OCI-LY7 (cell line): Measurements from ENCODE around the gene LCN2. TPM values are rescaled to one million over a fixed set of nuclear protein-coding genes. Genes with fewer than 3 reads are reported as not detected.

ENCODE experiments used
- BruUV-seq: library from RNA; stranded (reverse); fragments of 400-500 nt; replicated peaks from 2 replicates; lab custom pipeline; 2021; lab: Mats Ljungman, UMichigan
- CTCF ChIA-PET: fragments of 300-600 bp; sonication (Branson Sonifier 250); formaldehyde crosslinking; loops from one replicate; lab custom pipeline; 2022; ENCODE audit warnings: antibody characterized with exemption; ENCODE audit not compliant: unreplicated experiment; lab: Charles Lee
- POLR2A ChIA-PET: fragments of 300-600 bp; sonication (Branson Sonifier 250); formaldehyde crosslinking; loops from one replicate; lab custom pipeline; 2022; ENCODE audit warnings: antibody characterized with exemption; lab: Charles Lee
- DNase-seq: peaks from one replicate; pipeline ENCODE4 v3.0.0-alpha.2; 2015; ENCODE audit warnings: low spot score
- H2AFZ ChIP-seq: fragments of 200-600 bp; sonication (generic), shearing (Covaris generic); 2 replicates; pipeline ENCODE4 v1.6.1; 2014; ENCODE audit warnings: mild to moderate bottlenecking, antibody characterized with exemption, low read length, moderate library complexity
- H3K27ac ChIP-seq: fragments of 200-600 bp; sonication (generic); 2 replicates; pipeline ENCODE4 v1.5.1; 2014; ENCODE audit warnings: mixed run types, low read depth, mild to moderate bottlenecking, moderate library complexity, low read length, inconsistent platforms; ENCODE audit not compliant: poor library complexity, severe bottlenecking
- H3K36me3 ChIP-seq: fragments of 200-600 bp; sonication (generic); 2 replicates; pipeline ENCODE4 v1.6.1; 2014; ENCODE audit warnings: mild to moderate bottlenecking, antibody characterized with exemption, low read length, moderate library complexity, mixed read lengths; ENCODE audit not compliant: insufficient read depth
- H3K4me1 ChIP-seq: fragments of 200-600 bp; sonication (generic); 2 replicates; pipeline ENCODE4 v1.5.1; 2014; ENCODE audit warnings: mild to moderate bottlenecking, low read length; ENCODE audit not compliant: insufficient read depth, poor library complexity, severe bottlenecking
- H3K4me2 ChIP-seq: fragments of 200-600 bp; sonication (generic); 2 replicates; pipeline ENCODE4 v1.6.1; 2014; ENCODE audit warnings: mild to moderate bottlenecking, low read length
- H3K4me3 ChIP-seq: fragments of 200-600 bp; sonication (generic); 2 replicates; pipeline ENCODE4 v1.5.1; 2014; ENCODE audit warnings: mild to moderate bottlenecking, low read depth, low read length; ENCODE audit not compliant: poor library complexity, severe bottlenecking
- H3K79me2 ChIP-seq: fragments of 200-600 bp; sonication (generic); 2 replicates; pipeline ENCODE4 v1.6.1; 2016; ENCODE audit warnings: low read depth, mild to moderate bottlenecking, low read length, moderate library complexity, mixed read lengths; ENCODE audit not compliant: insufficient read depth
- H3K9me2 ChIP-seq: fragments of 200-600 bp; sonication (generic); 2 replicates; pipeline ENCODE4 v1.6.1; 2016; ENCODE audit warnings: mild to moderate bottlenecking, low read length, mixed read lengths; ENCODE audit not compliant: insufficient read depth
- H3K9me3 ChIP-seq: fragments of 200-600 bp; sonication (generic); 2 replicates; pipeline ENCODE4 v1.6.1; 2014; ENCODE audit warnings: mild to moderate bottlenecking, mixed run types, low read length, mixed read lengths
- H4K20me1 ChIP-seq: fragments of 200-600 bp; sonication (generic); 2 replicates; pipeline ENCODE4 v1.6.1; 2014; ENCODE audit warnings: mild to moderate bottlenecking, antibody characterized with exemption, low read length, moderate library complexity, mixed read lengths; ENCODE audit not compliant: insufficient read depth
- CTCF ChIP-seq: fragments of 200-600 bp; sonication (generic); conservative IDR thresholded peaks from 2 replicates; pipeline ENCODE4 v1.5.1; 2014; ENCODE audit warnings: mild to moderate bottlenecking, antibody characterized with exemption, low read length, moderate library complexity, mixed read lengths
- EZH2phosphoT487 ChIP-seq: fragments of 200-600 bp; sonication (generic); IDR thresholded peaks from 2 replicates; pipeline ENCODE4 v1.6.1; 2018; ENCODE audit warnings: low read depth, borderline replicate concordance, mild to moderate bottlenecking, mixed run types, antibody characterized with exemption, low read length, moderate library complexity, mixed read lengths
- intact Hi-C: fragments of 100-400 bp; cut with micrococcal nuclease; formaldehyde crosslinking; loops from one replicate; pipeline ENCODE4 v1.10.0; 2022; ENCODE audit not compliant: unreplicated experiment
- total RNA-seq, 2 experiments: library from RNA; depleted of rRNA in 1 of 2; stranded (reverse); fragments of >200 nt in 1 of 2; shearing (Covaris generic) in 1 of 2; gene quantifications; 2 replicates each; pipeline ENCODE4 v1.2.3, GENCODE V29; 2014 to 2022

LCN2 gene
- total RNA-seq, 2 experiments from 2014 or later: not detected

DNA sequence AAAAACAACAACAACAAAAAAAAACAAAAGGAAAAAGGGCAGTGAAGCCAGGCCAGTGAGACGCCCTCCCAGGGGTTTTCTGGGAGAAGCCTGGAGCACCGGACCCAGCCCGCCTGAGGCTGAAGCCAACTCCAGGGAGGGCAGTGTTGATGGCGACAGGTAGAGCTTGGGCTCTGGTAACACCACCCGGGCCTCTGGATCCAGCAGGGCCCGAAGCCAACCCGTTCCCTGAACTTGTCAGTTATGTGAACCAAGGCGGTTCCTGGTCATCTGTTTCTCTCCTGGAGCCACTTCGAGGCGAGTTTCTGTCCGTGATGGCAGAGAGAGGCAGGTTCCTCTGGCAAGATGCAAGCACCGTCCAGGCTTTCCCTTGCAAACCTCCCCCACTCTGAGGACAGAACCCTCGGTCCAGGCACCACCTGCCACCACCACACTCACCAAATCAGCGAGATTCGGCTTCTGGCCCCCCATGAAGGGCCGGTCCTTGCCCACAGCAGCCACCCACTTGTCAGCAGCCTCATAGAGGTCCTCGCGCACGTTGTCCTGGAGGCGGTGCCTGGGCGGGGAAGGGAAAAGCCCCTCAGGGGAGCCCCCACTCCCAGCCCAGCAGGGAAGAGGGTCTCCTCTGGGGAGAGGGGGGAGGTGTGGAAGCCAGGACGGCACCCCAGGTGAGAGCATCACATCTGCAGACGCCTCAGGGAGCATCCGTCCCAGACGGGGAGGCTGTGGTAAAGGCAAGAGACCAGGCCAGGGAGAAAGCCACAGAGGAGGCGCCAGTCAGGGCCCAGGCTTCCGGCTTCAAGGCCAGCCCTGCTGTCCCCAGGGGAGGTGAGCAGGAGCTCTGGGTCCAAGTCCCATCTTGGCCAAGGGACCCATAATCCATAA, 27.1 kb upstream of the LCN2 start:
- Histone ChIP-seq H3K4me3 (no peak overlapping the region), H3K79me2 (peaks cover 21% of the 10 kb centered on the region), H3K27ac (no peak overlapping the region), H2AFZ (no peak overlapping the region), H3K9me2 (no peaks in the 10 kb centered on the region), H3K36me3 (peaks cover 61% of the 10 kb centered on the region), H4K20me1 (0 out of 2 replicates have a peak, but pooled peaks cover 7% of the 10 kb centered on the region), H3K4me1 (peaks cover 17% of the 10 kb centered on the region), H3K9me3 (no peaks in the 10 kb centered on the region), H3K4me2 (no peak overlapping the region)
- ChIA-PET POLR2A (no interaction called here), CTCF (no interaction called here)
- TF ChIP-seq CTCF (no peak), EZH2phosphoT487 (no peak)
- no TSS peak for BruUV-seq
- no peak for DNase-seq
- intact Hi-C loops: no loop called here

DNA sequence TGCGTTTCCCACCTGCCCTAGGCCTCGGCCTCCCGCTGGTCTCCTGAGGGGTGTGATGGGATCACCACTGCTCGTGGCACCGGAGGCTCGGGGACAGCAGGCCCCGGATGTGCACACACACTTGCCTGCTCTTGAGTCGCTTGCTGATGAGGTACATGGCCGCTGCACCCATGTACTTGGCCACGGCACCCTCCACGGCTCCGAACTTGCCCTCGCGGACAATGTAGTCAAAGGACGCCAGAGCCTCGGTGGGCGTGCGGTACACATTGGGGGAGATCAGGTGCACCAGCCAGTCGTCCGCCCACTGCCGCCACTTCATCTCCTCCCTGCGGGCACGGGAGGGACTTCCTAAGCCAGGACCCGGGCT, 26.5 kb upstream of the LCN2 start:
- POLR2A ChIA-PET: no interaction called here
- intact Hi-C loops: no loop called here

More for the DNA sequence above, 26.5 kb upstream of the LCN2 start:
- Histone ChIP-seq H3K36me3 (peaks cover 55% of the 10 kb centered on the region), H3K4me1 (peaks cover 17% of the 10 kb centered on the region), H3K4me2 (no peak overlapping the region), H2AFZ (no peak overlapping the region), H3K79me2 (peaks cover 24% of the 10 kb centered on the region), H3K9me3 (no peaks in the 10 kb centered on the region), H3K4me3 (no peak overlapping the region), H3K27ac (no peak overlapping the region), H3K9me2 (no peaks in the 10 kb centered on the region), H4K20me1 (0 out of 2 replicates have a peak, but pooled peaks cover 7% of the 10 kb centered on the region)
- CTCF ChIA-PET: no interaction called here
- BruUV-seq: no TSS peak
- no peak for DNase-seq
- TF ChIP-seq CTCF (no peak), EZH2phosphoT487 (no peak)
